GM12878 (cell line): ENCODE measurements around the gene ANO2.

Experiments
- SMARCA5 ChIP-seq: fragments of 450-650 bp; IDR thresholded peaks from 2 replicates; pipeline ENCODE4 v1.6.1; 2017; ENCODE audit warnings: mild to moderate bottlenecking
- SMC3 ChIP-seq: IDR thresholded peaks from 2 replicates; pipeline ENCODE4 v1.6.1; 2011; ENCODE audit warnings: low read length, improper control_type of control experiment, borderline replicate concordance
- YY1 ChIP-seq: IDR thresholded peaks from 2 replicates; pipeline ENCODE4 v1.6.1; 2011; ENCODE audit warnings: low read depth, mild to moderate bottlenecking, low read length
- ZNF622 ChIP-seq: fragments of 450-650 bp; IDR thresholded peaks from 2 replicates; pipeline ENCODE4 v1.6.1; 2017; ENCODE audit warnings: mild to moderate bottlenecking, inconsistent platforms
- TF ChIP-seq, protein P1 (sequence below), 3 experiments: IDR thresholded peaks in 2 of 3; conservative IDR thresholded peaks in 1 of 3; 2 replicates each; pipeline ENCODE4 v1.5.1; 2011; ENCODE audit warnings: low read depth in 3 of 3, low read length in 3 of 3, mild to moderate bottlenecking in 3 of 3, control low read depth in 2 of 3, moderate library complexity in 2 of 3, inconsistent platforms in 1 of 3, mixed read lengths in 1 of 3; ENCODE audit not compliant: control insufficient read depth in 2 of 3, insufficient read depth in 1 of 3; ENCODE audit errors: extremely low read depth in 1 of 3

DNA sequence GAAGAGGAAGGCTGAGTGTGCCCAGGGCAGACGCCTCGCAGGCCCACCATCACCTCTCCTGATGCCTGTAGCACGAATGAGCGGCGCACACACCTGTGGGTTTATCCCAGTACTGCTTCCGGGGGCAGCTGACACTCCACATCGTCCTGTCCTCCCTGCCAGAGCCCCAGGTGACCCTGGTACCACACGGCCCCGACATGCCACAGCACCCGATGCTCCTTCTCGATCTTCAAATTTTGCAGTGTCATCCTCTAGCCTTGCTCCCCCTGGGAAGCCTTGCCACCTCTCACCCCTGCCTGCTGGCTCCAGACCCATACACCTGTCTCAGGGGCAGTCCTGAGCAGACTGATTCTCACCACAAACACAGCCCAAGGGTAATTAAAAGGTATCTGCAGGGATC is 40.6 kb downstream of the ANO2 start:
- no peak for TF ChIP-seq YY1
- TF ChIP-seq ZNF622 = no peak
- no peak for TF ChIP-seq SMARCA5
- TF ChIP-seq, protein P1, sequence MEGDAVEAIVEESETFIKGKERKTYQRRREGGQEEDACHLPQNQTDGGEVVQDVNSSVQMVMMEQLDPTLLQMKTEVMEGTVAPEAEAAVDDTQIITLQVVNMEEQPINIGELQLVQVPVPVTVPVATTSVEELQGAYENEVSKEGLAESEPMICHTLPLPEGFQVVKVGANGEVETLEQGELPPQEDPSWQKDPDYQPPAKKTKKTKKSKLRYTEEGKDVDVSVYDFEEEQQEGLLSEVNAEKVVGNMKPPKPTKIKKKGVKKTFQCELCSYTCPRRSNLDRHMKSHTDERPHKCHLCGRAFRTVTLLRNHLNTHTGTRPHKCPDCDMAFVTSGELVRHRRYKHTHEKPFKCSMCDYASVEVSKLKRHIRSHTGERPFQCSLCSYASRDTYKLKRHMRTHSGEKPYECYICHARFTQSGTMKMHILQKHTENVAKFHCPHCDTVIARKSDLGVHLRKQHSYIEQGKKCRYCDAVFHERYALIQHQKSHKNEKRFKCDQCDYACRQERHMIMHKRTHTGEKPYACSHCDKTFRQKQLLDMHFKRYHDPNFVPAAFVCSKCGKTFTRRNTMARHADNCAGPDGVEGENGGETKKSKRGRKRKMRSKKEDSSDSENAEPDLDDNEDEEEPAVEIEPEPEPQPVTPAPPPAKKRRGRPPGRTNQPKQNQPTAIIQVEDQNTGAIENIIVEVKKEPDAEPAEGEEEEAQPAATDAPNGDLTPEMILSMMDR (IDR thresholded peaks at IDR 0.05 in 2 of 3, conservative IDR thresholded peaks at IDR 0.05 in 1 of 3; ENCODE audit: control insufficient read depth in 2 of 3, extremely low read depth in 1 of 3, insufficient read depth in 1 of 3, low read depth in 3 of 3, low read length in 3 of 3) = no peak
- no peak for TF ChIP-seq SMC3
